Brain microvascular endothelial cell (primary cell): ENCODE measurements around the gene HOXB4.

Experiments
- DNase-seq: peaks from one replicate; pipeline ENCODE4 v3.0.0-alpha.2; 2020
- H3K27ac ChIP-seq: fragments of 250-450 bp; sonication (Bioruptor Pico); 2 replicates; pipeline ENCODE4 v1.5.1; 2020; ENCODE audit warnings: mild to moderate bottlenecking, moderate library complexity
- H3K27me3 ChIP-seq: fragments of 250-450 bp; sonication (Bioruptor Pico); replicated peaks from 2 replicates; pipeline ENCODE4 v1.5.1; 2020; ENCODE audit warnings: mild to moderate bottlenecking
- H3K36me3 ChIP-seq: fragments of 250-450 bp; sonication (Bioruptor Pico); replicated peaks from 2 replicates; pipeline ENCODE4 v1.5.1; 2020; ENCODE audit warnings: mild to moderate bottlenecking
- H3K4me3 ChIP-seq: 2 replicates; pipeline ENCODE4 v1.5.1; 2011; ENCODE audit warnings: low read depth, mild to moderate bottlenecking, control low read depth, low read length, moderate library complexity
- CTCF ChIP-seq: IDR thresholded peaks from 2 replicates; pipeline ENCODE4 v1.5.1; 2011; ENCODE audit warnings: low read depth, mild to moderate bottlenecking, moderate library complexity, low read length, control low read depth, inconsistent platforms; ENCODE audit errors: missing control alignments
- in situ Hi-C: cut with HindIII; loops from 2 replicates; pipeline ENCODE4 v1.10.0; 2017; ENCODE audit warnings: low sequenced_read_pairs, low pct_ligation_motif_present

HOXB4 gene

GRCh38 chr17:48576479-48577309 is 1.5 kb downstream of the HOXB4 start:
- no peak for TF ChIP-seq CTCF
- DNase-seq = no peak
- in situ Hi-C loops = no loop called here
- Histone ChIP-seq H3K27me3 (peaks cover 92% of the 10 kb centered on the region), H3K36me3 (no peaks in the 10 kb centered on the region), H3K27ac (no peak overlapping the region), H3K4me3 (peak overlapping the region; percentile 54)

GRCh38 chr17:48575673-48576478 is 2.3 kb downstream of the HOXB4 start:
- H3K4me3 ChIP-seq = peak overlapping the region; percentile 35
- no peak overlapping the region for H3K27ac ChIP-seq
- DNase-seq = no peak
- H3K27me3 ChIP-seq = peaks cover 92% of the 10 kb centered on the region
- TF ChIP-seq CTCF = no peak
- in situ Hi-C loops = no loop called here
- no peaks in the 10 kb centered on the region for H3K36me3 ChIP-seq

- in situ Hi-C loops = no loop called here
- TF ChIP-seq CTCF = no peak
- Histone ChIP-seq H3K27me3 (peaks cover 92% of the 10 kb centered on the region), H3K36me3 (no peaks in the 10 kb centered on the region), H3K4me3 (peak overlapping the region; percentile 13), H3K27ac (no peak overlapping the region)
- DNase-seq = no peak
Measured at GRCh38 chr17:48575066-48575582, 3.0 kb downstream of the HOXB4 start.

- in situ Hi-C loops = no loop called here
- DNase-seq = no peak
- Histone ChIP-seq H3K27me3 (peaks cover 92% of the 10 kb centered on the region), H3K36me3 (no peaks in the 10 kb centered on the region), H3K4me3 (peak overlapping the region; percentile 13), H3K27ac (no peak overlapping the region)
- no peak for TF ChIP-seq CTCF
Measured at GRCh38 chr17:48574505-48575065, 3.6 kb downstream of the HOXB4 start.

GRCh38 chr17:48571826-48572417 is 6.2 kb downstream of the HOXB4 start:
- in situ Hi-C loops = no loop called here
- no peak for TF ChIP-seq CTCF
- H3K27me3 ChIP-seq = peaks cover 95% of the 10 kb centered on the region
- no peaks in the 10 kb centered on the region for H3K36me3 ChIP-seq
- no peak overlapping the region for H3K4me3 ChIP-seq
- no peak overlapping the region for H3K27ac ChIP-seq
- DNase-seq = no peak
